ENCODE data around the gene IQCK.
"Not testable (repeated sequence)": the region's sequence is repeated elsewhere in the genome, so short reads cannot be mapped to it uniquely, and the experiment has no call there.

IQCK gene

DNA sequence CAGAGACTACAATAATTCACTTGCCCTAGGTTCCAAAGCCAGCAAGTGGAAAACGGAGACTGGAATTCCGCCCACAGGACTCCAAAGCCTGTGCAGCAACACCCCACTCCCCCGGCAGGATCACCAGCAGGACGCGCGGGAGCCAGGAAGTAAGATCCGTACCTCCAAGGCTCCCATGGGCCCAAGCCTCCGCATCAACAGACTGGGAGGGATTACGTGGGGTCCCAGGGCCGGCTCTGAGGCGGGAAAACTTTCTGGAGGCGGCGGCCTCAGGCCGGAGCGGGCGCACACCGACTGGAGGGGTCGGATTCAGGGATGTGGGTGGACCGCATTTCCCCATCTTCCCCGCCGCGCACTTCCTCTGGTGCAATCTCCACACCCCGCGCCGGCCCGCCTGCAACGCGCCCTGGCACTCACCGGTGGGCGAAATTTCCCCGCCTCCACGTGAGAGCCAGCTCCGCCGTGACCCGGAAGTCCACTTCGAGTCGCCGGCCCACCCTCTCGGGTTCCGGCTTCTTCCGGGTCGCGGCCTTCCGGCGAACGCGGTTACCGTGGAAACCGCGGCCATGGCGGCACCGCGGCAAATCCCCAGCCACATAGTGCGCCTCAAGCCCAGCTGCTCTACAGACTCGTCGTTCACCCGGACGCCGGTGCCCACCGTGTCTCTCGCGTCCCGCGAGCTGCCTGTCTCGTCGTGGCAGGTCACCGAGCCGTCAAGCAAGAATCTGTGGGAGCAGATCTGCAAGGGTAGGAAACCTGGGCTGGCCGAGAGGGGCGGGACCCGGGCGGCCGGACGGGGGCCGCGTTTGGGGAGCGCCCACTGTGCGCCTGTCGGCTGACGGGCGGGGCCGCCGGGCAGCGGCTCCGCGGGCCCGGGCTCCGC is at the start of gene IQCK, which contains the start of gene KNOP1:
TSS of gene IQCK (plus strand) at position 531 of the 883 bp plus-strand sequence. CDS start at position 567, 36 bp downstream.
TSS of gene KNOP1 (minus strand) at position 487 of the 883 bp plus-strand sequence. CDS start 3,192 bp downstream, outside the sequence.
- Mint-ChIP-seq H3K27ac (peak within 1 kb of the TSS; percentile 93), H3K36me3 (ENCODE audit: low read depth) (peaks cover 30% of the 10 kb centered on the region), H3K4me3 (peak within 1 kb of the TSS; percentile 95), H3K27me3 (no peaks in the 10 kb centered on the region), H3K9me3 (no peaks in the 10 kb centered on the region), H3K4me1 (ENCODE audit: low read depth) (peaks cover 25% of the 10 kb centered on the region)

GRCh38 chr16:19672378-19672777 is 45.7 kb upstream of the IQCK start:
- Mint-ChIP-seq H3K4me3 (no peak overlapping the region), H3K9me3 (no peaks in the 10 kb centered on the region), H3K27ac (no peak overlapping the region), H3K36me3 (ENCODE audit: low read depth) (peaks cover 46% of the 10 kb centered on the region), H3K4me1 (ENCODE audit: low read depth) (no peaks in the 10 kb centered on the region), H3K27me3 (no peaks in the 10 kb centered on the region)

DNA sequence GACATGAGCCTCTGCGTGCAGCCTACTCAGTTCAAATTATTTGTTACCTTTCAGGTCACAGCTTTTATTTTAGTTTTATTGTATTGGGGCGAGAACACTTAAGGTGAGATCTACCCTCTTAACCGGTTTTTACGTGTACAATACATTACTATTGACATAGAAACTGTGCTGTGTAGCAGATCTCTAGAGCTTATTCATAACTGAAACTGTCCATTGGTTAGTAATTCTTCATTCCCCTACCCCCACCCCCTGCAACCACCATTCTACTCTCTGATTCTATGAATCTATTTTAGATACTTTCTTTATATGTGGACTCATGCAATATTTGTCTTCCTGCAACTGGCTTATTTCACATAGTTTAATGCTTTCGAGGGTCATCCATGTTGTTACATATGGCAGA is 43.6 kb upstream of the IQCK start:
- Mint-ChIP-seq H3K27me3 (no peaks in the 10 kb centered on the region), H3K9me3 (no peaks in the 10 kb centered on the region), H3K36me3 (ENCODE audit: low read depth) (peaks cover 41% of the 10 kb centered on the region), H3K27ac (no peak overlapping the region), H3K4me3 (no peak overlapping the region), H3K4me1 (ENCODE audit: low read depth) (no peaks in the 10 kb centered on the region)

DNA sequence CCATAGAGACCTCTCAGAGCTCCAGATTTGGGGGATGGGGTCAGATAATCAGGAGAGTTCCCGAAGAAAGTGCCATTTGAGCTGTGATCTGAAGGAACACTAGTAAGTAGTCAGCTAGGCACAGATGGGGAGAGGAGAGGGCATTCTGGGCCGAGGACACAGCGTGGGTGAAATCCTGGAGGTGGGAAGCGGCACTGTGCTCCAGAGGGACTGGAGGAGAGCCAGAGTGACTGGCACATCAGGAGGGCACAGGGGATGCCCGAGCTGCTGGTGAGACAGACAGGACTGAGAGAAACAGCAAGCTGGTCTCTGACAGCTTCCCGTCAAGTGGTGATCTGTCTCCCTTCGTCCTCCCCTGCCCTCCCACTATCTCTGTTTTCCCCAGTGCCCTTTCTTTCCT is 40.7 kb upstream of the IQCK start:
- no peaks in the 10 kb centered on the region for H3K4me1 Mint-ChIP-seq (ENCODE audit: low read depth)
- H3K27ac Mint-ChIP-seq: no peak overlapping the region
- H3K4me3 Mint-ChIP-seq: no peak overlapping the region

DNA sequence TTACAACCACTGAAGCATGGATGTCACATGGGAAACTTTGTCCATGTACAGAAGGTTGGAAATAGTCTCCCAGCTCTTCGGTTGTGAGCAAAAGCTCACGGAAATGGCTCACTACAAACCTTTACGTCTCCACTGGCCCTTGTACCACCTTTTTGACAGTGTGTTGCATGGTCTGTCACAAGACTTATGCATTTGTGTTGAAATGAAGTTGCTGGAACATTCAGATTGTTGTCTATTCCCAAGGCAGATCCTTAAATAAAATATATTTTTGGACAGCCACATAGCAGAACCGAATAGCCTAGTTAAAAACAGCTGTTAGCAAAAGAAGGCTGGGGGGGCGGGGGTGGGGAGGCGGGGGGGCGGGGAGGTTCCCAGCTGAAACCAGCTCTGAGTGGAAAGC is 39.3 kb upstream of the IQCK start:
- no peak overlapping the region for H3K27ac Mint-ChIP-seq
- H3K36me3 Mint-ChIP-seq (ENCODE audit: low read depth): peaks cover 60% of the 10 kb centered on the region
- no peaks in the 10 kb centered on the region for H3K27me3 Mint-ChIP-seq
- H3K4me3 Mint-ChIP-seq: no peak overlapping the region
- no peaks in the 10 kb centered on the region for H3K9me3 Mint-ChIP-seq
- H3K4me1 Mint-ChIP-seq (ENCODE audit: low read depth): no peaks in the 10 kb centered on the region

More for the DNA sequence above, 40.7 kb upstream of the IQCK start:
- peaks cover 49% of the 10 kb centered on the region for H3K36me3 Mint-ChIP-seq (ENCODE audit: low read depth)
- H3K9me3 Mint-ChIP-seq: no peaks in the 10 kb centered on the region
- no peaks in the 10 kb centered on the region for H3K27me3 Mint-ChIP-seq

- H3K4me1 Mint-ChIP-seq (ENCODE audit: low read depth); H3K27ac Mint-ChIP-seq; H3K4me3 Mint-ChIP-seq; H3K9me3 Mint-ChIP-seq; H3K27me3 Mint-ChIP-seq: not testable (repeated sequence)
- peaks cover 60% of the 10 kb centered on the region for H3K36me3 Mint-ChIP-seq (ENCODE audit: low read depth)
These were observed 38.8 kb upstream of the IQCK start for GRCh38 chr16:19679281-19679680.

DNA sequence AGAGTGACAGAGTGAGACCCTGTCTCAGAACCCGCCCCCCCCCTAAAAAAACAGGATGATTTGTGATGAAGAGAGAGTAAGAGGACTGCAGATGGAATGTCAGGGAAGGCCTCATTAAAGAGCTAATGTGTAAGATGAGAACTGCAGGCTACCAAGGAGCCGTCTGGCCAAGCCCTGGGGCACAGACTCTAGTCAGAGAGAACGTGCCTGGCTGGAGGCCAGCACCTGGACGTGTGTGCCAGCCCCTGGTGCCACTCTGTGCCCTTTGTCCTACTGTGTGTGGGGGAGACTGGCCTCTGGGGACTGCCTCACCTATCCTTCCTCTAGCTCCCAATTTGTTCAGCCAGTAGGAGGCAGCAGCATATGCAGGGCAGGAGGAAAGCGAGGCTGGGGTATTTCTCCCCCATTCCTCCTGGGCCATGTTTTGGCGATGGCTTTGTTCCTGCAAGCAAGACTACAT is 37.2 kb upstream of the IQCK start:
- Mint-ChIP-seq H3K27me3 (no peaks in the 10 kb centered on the region), H3K4me3 (no peak overlapping the region), H3K36me3 (ENCODE audit: low read depth) (peaks cover 64% of the 10 kb centered on the region), H3K9me3 (peaks cover 4% of the 10 kb centered on the region), H3K27ac (no peak overlapping the region), H3K4me1 (ENCODE audit: low read depth) (no peaks in the 10 kb centered on the region)

DNA sequence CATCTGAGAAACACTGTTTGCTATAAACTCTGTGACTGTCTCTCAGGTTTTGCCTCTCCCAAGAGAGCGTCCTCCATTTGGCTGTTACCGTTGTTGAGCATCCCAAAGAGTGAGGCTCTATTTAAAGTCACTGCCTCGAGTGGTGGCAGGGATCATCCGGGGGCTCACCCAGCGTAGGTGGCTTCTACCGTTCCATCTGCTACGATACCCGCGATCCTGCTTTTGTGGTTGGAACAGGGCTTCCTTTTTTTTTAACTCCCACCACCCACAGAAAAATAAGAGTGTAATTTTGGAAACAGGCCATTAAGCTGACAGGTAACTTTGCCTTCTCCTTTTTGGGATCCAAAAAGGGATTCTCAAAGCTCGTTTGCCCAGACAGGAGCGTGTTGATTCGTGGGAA is 36.4 kb upstream of the IQCK start:
- peaks cover 4% of the 10 kb centered on the region for H3K9me3 Mint-ChIP-seq
- H3K4me1 Mint-ChIP-seq (ENCODE audit: low read depth): no peaks in the 10 kb centered on the region
- no peaks in the 10 kb centered on the region for H3K27me3 Mint-ChIP-seq
- H3K36me3 Mint-ChIP-seq (ENCODE audit: low read depth): peaks cover 65% of the 10 kb centered on the region
- no peak overlapping the region for H3K27ac Mint-ChIP-seq
- H3K4me3 Mint-ChIP-seq: no peak overlapping the region

DNA sequence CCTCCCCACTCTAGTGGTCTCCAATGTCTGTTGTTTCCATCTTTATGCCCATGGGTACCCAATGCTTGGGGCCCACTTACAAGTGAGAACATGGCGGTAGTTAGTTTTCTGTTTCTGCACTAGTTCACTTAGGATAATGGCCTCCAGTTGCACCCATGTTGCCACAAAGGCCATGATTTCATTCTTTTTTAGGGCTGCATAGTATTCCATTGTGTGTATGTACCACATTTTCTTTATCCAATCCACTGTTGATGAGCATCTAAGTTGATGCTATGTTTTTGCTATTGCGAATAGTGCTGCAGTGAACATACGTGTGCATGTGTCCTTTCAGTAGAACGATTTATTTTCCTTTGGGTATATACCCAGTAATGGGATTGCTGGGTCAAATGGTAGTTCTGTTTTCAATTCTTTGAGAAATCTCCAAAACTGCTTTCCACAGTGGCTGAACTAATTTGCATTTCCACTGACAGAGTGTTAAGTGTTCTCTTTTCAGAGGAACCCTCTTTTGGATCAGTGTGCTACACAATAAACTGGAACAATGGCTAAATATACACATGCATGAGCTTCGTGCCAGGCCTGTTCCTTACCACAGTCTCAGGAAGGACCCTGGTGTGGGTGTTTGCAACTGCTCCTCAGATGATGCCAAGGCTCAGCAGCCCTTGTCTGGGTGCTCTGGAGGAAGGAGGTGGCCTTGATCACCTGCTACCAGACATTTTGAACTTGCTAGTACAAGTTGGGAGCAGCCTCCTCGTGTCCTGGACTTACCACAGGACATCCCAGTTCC is 34.4 kb upstream of the IQCK start:
- Mint-ChIP-seq H3K27ac (no peak overlapping the region), H3K9me3 (peaks cover 4% of the 10 kb centered on the region), H3K36me3 (ENCODE audit: low read depth) (peaks cover 75% of the 10 kb centered on the region), H3K4me3 (no peak overlapping the region), H3K27me3 (no peaks in the 10 kb centered on the region), H3K4me1 (ENCODE audit: low read depth) (no peaks in the 10 kb centered on the region)

GRCh38 chr16:19685176-19685575 is 32.9 kb upstream of the IQCK start:
- peaks cover 12% of the 10 kb centered on the region for H3K4me1 Mint-ChIP-seq (ENCODE audit: low read depth)
- no peak overlapping the region for H3K4me3 Mint-ChIP-seq
- peaks cover 67% of the 10 kb centered on the region for H3K36me3 Mint-ChIP-seq (ENCODE audit: low read depth)
- H3K27ac Mint-ChIP-seq: no peak overlapping the region
- no peaks in the 10 kb centered on the region for H3K27me3 Mint-ChIP-seq
- H3K9me3 Mint-ChIP-seq: peaks cover 4% of the 10 kb centered on the region

- Mint-ChIP-seq H3K4me3 (no peak overlapping the region), H3K27me3 (no peaks in the 10 kb centered on the region), H3K4me1 (ENCODE audit: low read depth) (peaks cover 20% of the 10 kb centered on the region), H3K36me3 (ENCODE audit: low read depth) (peaks cover 63% of the 10 kb centered on the region), H3K27ac (no peak overlapping the region), H3K9me3 (peaks cover 4% of the 10 kb centered on the region)
These were observed 30.8 kb upstream of the IQCK start for GRCh38 chr16:19687279-19687678.

DNA sequence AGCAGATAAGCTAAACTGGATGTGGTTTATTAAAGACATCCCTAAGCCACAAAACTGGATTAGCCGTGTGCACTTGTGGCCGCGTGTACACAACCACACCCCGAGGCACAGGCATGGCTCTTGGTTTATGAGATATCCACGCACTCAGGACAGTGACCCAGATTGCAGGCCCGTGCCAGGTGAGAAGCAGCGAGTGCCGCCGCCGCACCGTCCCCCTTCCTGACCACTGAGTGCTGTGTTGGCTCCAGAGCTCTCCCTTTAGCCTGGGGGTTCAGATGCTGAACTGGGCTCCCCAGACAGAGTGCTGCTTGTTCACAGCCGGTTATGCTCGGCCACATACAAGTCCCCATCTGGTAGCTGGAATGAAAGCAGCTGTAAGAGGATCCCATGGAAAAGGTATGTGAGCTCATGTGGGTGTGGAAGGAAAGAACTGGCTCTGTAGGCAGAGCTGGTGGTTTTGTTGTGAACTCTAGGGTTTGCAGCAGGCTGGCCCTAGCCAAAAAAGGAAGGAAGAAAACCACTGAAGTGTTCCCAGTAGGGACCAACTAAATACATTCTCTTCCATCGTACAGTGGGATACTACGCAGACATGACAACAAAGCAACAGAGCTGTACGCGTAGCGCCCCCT is 29.6 kb upstream of the IQCK start:
- H3K27ac Mint-ChIP-seq: no peak overlapping the region

DNA sequence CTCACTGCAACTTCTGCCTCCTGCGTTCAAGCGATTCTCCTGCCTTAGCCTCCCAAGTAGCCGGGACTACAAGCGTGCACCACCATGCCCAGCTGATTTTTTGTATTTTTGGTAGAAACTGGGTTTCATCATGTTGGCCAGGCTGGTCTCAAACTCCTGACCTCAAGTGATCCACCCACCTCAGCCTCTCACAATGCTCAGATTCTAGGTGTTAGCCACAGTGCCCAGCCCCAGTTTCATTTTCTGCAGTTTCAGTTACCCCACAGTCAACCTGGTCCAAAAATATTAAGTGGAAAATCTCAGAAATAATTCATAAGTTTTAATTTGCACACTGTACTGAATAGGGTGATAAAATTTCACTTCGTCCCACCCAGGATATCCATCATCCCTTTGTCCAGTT is 28.7 kb upstream of the IQCK start:
- no peaks in the 10 kb centered on the region for H3K27me3 Mint-ChIP-seq
- peaks cover 4% of the 10 kb centered on the region for H3K9me3 Mint-ChIP-seq
- peaks cover 20% of the 10 kb centered on the region for H3K4me1 Mint-ChIP-seq (ENCODE audit: low read depth)
- no peak overlapping the region for H3K27ac Mint-ChIP-seq
- H3K36me3 Mint-ChIP-seq (ENCODE audit: low read depth): peaks cover 50% of the 10 kb centered on the region
- H3K4me3 Mint-ChIP-seq: no peak overlapping the region

More for the DNA sequence above, 29.6 kb upstream of the IQCK start:
- Mint-ChIP-seq H3K4me3 (no peak overlapping the region), H3K27me3 (no peaks in the 10 kb centered on the region), H3K9me3 (peaks cover 4% of the 10 kb centered on the region), H3K36me3 (ENCODE audit: low read depth) (peaks cover 55% of the 10 kb centered on the region), H3K4me1 (ENCODE audit: low read depth) (peaks cover 20% of the 10 kb centered on the region)

- Mint-ChIP-seq H3K36me3 (ENCODE audit: low read depth) (peaks cover 44% of the 10 kb centered on the region), H3K9me3 (peaks cover 3% of the 10 kb centered on the region), H3K27ac (no peak overlapping the region), H3K4me1 (ENCODE audit: low read depth) (peaks cover 22% of the 10 kb centered on the region), H3K4me3 (no peak overlapping the region), H3K27me3 (no peaks in the 10 kb centered on the region)
These were observed 27.9 kb upstream of the IQCK start for GRCh38 chr16:19690196-19690595.

All from stimulated activated naive CD8-positive, alpha-beta T cell treated with anti-CD3 and anti-CD28 coated beads, Interleukin-15, Interleukin-2, amounts not matched to agents 100 ng/mL and 50 ng/mL, for 24 hours (primary cell).